ENCODE data around the gene ZNF185.

- TF ChIP-seq CTCF (IDR thresholded peaks at IDR 0.05; ENCODE audit: extremely low read depth in 1 of 2, insufficient read depth in 1 of 2, low read depth in 1 of 2, low read length in 2 of 2), result no peak
- no peak for TF ChIP-seq POLR2A (IDR thresholded peaks at IDR 0.05; ENCODE audit: low read depth, low read length)
- TF ChIP-seq JUN (IDR thresholded peaks at IDR 0.05; ENCODE audit: borderline replicate concordance, insufficient read depth, insufficient read length, low read depth), result no peak
- TF ChIP-seq POLR2AphosphoS5 (IDR thresholded peaks at IDR 0.05; ENCODE audit: insufficient read depth, low read depth, low read length), result no peak
- TF ChIP-seq EZH2 (IDR thresholded peaks at IDR 0.05; ENCODE audit: borderline replicate concordance, low read depth, low read length, severe bottlenecking), result no peak
- TF ChIP-seq MYC (IDR thresholded peaks at IDR 0.05; ENCODE audit: low read depth, low read length), result no peak
- TF ChIP-seq MAX (IDR thresholded peaks at IDR 0.05; ENCODE audit: insufficient read depth, insufficient read length), result no peak
- TF ChIP-seq GATA2 (IDR thresholded peaks at IDR 0.05; ENCODE audit: insufficient read depth, insufficient read length, low read depth, low read length), result no peak
- no peak for TF ChIP-seq FOS (IDR thresholded peaks at IDR 0.05; ENCODE audit: borderline replicate concordance, insufficient read depth, low read length)
Measured at GRCh38 chrX:152925835-152926234, 28.0 kb downstream of the ZNF185 start.

Data from endothelial cell of umbilical vein (primary cell).